GM21381 (cell line): ENCODE measurements around the gene ETFBKMT.

Source experiments
- ATAC-seq: cut with Tn5 transposase; IDR thresholded peaks from one replicate; pipeline ENCODE4 v1.9.1; 2021; ENCODE audit warnings: mild to moderate bottlenecking, moderate library complexity; ENCODE audit not compliant: unreplicated experiment

Gene ETFBKMT, protein sequence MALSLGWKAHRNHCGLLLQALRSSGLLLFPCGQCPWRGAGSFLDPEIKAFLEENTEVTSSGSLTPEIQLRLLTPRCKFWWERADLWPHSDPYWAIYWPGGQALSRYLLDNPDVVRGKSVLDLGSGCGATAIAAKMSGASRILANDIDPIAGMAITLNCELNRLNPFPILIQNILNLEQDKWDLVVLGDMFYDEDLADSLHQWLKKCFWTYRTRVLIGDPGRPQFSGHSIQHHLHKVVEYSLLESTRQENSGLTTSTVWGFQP

DNA sequence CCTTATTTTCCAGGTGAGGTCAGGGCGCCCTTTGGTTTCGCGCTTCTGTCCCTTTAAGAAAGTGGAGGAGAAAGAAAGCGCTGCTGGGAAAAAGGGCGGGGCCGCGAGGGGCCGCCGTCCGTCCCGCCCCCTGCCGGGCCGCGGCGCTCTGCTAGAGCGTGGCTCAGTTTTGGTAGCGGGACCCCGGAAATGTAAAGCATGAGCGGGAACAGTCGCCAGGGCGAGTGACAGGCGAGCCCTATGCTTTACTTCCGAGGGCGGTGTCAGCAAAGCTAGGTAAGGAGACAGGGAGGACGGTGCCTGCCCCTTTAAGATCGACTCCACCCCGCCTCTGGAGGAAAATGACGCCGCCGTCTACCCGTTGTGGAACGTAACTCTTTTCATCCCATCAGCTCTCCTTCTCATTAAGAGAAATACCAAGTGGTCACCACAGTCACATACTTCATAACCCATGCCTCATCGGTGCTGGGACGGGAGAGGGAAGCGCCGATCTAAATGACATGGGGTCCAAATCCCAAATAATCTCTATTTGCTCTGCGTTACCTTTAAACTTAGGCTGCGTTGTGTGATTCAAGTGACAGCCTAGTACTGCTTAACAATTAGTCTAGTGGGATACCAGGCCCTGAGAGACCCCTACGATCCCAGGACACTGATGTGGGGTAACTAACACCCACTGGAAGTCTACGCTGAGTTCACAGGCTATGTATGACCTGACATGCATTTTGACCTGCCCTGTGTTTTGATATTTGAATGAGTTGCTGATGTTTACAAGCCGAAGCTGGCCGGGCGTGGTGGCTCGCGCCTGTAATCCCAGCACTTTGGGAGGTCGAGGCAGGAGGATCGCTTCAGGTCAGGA lies at the start of gene ETFBKMT:
ETFBKMT (plus strand) TSS at position 602 of the 856 bp plus-strand sequence. CDS start 2,266 bp downstream, outside the sequence.
- peak; percentile 99 for ATAC-seq

DNA sequence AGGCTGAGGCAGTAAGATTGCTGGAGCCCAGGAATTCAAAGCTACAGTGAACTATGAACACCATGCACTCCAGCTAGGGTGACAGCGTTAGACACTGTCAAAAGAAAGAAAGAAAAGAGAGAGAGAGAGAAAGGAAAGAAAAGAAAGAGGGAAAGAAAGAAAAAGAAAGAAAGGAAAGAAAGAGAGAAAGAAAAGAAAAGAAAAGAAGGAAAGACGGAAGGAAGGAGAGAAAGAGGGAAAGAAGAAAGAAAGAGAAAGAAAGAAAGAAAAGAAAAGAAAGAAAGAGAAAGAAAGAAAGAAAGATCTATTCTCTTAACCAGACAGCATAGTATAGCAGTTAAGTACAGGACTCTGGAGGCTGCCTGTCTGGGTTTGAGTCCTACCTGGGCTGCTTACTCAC lies 46.7 kb upstream of the ETFBKMT start:
- no peak for ATAC-seq

DNA sequence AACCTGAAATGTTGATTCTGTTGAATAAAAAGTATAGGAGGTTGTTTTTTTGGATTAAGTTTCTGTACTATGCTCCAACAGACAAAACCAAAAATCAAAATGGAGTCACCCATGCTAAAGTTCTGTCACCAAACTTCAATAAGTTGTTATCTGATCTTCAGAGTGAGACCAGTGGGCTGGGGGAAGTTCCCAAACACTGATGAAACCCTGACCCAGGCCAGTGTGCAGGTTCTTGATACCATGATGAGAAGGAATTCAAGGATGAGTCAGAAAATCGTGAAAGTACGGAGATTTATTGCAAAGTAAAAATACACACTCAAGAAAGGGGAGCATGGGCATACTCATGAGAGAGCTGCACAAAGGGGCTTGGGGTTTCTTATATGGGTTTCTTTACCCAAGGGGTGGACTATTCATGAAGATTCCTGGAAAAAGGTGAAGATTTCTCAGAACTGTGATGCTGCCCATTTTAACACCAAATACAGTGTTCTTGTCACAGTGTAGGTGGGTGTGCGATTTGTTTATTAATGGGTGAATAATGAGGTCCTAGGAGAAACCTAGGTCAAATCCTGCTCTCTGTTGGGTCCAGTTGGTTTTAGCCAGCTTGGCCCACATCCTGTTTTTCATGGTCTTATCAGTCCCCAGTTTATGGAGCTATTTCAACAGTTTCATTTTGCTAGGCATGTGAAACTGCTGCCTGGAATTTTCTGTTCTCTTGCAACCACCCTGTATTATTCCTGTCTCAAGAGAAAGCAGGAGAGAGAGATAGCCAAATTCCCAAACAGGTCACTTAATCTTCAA lies 41.1 kb upstream of the ETFBKMT start:
- ATAC-seq = no peak

DNA sequence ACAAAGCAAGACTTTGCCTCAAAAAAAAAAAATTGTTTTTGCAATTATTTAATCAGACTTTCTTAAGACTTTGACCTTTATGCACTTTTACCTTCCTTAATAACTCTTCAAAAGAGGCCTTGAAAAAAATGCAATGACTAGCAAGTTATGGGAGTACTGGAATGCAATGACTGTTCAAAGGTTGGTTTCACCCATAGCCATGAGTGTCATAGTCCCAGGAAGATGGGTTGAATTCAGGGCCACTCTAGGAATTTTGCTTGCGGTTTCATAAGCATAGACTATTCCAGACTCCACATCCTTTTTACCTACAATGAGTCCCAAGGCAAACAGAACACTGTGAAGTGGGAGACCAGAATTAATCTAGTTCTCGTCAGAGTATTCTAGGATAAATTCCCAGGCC lies 39.2 kb upstream of the ETFBKMT start:
- no peak for ATAC-seq

DNA sequence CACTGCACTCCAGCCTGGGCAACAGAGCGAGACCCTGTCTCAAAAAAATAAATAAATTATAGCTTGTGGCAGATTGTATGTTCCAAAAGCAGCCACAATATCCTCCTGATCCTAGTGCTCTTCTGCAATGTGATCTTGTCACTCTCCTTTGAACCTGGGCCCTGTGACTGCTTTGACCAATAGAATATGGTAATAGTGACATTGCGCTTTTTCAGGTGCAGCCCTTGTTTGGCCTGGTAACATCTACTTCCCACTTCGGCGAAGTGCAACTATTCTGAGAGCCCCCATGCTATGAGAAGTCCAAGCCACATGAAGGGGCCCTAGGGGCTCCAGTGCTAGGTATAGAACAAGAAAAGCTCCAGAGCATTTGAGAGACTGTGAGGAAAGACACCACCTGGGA lies 37.5 kb upstream of the ETFBKMT start:
- no peak for ATAC-seq

DNA sequence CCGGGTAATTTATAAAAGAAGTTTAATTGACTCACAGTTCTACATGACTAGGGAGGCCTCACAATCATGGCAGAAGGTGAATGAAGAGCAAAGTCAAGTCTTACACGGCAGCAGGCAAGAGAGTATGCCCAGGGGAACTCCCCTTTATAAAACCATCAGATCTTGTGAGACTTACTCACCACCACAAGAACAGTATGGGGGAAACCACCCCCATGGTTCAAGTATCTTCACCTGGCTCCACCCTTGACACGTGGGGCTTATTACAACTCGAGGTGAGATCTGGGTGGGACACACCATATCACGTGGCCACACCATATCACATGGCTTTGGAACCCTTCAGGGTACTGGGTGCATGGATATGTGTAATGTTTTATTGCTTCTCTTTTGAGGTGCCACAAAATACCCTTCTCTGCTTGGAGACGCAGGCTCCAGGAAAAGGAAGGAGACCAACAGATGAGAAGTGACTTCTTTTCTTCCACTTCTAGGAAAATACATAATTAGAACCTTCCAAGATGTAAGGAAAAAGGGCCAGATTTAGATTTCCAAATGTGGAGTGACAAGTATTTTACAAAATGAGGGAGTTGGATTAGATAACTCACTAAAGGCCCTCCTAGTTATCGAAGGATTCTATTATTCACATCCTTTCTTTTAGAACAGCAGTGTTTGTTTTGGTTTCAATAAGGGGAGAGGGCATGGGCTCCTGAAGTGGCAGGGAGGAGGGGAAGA lies 33.1 kb upstream of the ETFBKMT start:
- no peak for ATAC-seq

DNA sequence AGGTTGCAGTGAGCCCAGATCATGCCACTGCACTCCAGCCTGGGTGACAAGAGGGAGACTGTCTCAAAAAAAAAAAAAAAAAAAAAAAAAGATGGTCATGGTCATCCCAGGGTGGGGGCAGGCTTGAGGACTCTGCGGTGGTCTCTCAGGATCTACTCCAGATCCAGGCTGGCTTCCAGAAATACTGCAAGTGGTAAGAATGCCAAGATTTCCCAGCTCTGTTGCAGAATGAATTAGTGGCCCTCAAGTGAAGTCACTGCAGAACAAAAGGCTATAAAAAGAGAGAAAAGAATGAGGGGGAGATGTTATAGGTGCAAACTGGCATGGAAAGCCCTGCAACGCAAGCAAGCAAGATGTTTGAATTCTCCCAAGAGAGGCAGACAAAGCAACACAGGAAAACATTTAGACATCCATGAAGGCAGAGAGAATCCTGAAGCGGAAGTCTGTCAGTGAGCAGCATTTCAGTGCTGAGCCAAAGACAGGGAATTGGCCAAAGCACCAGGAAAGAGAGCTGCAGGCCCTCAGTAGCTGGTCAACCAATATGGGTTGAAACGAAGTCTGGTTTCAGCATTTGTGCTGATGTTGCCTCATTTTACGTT lies 31.9 kb upstream of the ETFBKMT start:
- ATAC-seq = no peak

DNA sequence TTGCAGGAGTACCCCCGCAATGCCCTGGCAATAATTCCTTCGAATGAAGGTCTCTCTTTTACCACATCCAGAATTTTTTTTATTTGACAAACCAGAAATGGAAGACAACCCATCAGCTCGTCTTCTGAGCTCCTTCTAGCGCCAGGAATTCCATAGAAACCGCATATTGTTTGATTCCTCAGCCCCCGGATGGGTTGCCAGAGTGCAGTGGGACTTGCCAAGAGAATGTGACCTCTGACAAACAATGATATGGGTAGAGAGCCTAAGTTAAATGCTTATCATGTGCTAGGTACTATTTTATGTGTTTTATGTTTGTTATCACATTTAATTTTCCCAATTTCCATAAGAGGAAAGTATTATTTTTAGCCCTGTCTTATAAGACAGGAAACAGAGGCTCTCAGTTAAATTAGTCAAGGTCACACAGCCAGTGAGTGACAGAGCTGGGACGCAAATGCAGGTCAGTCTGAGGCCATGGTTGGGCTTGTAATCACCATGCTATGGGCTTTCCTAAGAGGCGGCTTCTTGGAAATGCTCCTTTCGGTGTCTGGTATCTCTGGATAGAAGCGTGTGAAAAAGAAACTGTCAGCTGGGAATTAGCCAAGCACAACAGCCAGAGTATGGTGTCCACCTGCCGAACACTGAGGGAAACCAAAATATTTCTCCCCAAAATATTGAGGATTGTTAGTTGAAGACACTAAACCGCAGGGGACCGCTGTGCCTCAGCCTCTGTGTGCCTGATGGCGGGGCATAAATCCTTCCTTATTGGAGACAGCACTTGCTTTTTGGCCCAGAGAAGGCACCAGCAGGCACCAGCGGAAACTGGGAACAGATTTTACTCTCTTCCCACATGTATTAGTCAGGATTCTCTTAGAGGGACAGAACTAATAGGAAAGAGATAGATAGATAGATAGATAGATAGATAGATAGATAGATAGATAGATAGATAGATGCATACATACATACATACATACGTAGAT lies 29.4 kb upstream of the ETFBKMT start:
- no peak for ATAC-seq

DNA sequence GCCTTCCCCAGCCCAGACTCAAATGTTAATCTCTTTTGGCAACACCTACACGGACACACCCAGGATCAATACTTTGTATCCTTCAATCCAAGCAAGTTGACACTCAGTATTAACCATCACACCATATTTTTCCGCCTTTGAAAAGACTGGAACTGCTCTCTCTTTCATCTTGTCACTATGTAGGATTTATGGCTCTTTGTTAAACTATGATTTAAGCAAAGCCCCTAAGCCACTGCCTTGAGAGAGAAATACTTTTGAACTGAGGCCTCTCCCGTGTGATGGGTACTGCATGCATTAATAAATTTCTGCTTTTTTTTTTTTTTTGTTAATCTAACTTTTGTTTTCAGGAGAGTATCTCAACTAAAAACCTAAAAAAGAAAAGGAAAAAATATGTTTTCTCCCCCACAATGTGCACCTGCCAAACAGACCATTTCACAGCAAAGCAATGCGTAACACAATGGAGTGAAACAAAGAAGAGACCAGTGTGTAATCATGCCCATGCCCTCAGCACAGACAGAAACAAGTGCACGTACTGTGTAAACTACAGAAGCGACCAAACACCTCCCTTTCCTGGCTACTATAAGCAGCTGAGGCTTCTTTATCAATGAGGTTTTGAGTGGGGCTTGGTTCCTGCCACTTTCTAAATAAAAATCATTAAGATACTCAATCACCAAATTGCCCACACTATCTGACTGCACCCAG lies 28.3 kb upstream of the ETFBKMT start:
- ATAC-seq = no peak

DNA sequence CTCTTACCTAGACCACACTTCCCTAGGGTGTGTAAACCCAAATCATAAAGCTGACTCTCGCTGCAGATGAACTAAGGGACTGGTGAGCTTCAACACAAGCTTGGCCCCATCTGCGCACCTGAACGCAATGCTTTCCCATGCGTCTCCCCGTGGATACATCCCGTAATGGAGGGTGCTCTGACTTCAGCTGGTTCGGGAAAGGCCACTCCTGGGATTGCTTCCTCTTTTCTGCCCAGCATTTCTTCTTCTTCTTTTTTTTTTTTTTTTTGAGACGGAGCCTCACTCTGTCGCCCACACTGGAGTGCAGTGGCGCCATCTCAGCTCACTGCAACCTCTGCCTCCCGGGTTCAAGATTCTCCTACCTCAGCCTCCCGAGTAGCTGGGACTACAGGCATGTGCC lies 27.7 kb upstream of the ETFBKMT start:
- no peak for ATAC-seq

DNA sequence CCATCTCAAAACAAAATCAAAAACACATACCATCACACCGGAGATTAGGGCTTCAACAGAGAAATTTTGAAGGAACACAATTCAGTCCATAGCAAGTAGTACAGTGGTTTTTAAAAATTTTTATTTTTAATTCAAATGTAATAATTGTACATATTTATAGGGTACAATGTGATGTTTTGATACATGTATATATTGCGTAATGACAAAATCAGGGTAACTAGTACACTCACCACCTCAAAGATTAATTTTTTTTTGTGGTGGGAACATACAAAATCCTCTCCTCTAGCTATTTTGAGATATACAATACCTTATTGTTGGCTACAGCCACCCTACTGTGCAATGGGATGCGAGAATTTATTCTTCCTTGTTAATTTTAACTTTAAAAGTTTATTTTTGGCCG lies 26.0 kb upstream of the ETFBKMT start:
- no peak for ATAC-seq

DNA sequence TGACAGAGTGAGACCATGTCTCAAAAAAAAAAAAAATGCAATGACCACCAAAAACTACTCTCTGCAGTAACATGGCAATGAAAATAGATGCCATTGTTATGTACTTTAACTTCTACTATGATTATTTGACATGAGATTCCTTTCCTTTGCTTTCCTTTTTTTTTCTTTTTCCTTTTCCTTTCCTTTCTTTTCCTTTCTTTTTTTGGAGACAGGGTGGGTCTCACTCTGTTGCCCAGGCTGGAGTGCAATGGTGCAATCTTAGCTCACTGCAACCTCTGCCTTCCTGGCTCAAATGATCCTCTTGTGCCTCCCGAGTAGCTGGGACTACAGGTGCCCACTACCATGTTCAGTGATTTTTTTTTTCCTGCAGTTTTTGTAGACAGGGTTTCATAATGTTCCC lies 24.9 kb upstream of the ETFBKMT start:
- ATAC-seq = no peak

DNA sequence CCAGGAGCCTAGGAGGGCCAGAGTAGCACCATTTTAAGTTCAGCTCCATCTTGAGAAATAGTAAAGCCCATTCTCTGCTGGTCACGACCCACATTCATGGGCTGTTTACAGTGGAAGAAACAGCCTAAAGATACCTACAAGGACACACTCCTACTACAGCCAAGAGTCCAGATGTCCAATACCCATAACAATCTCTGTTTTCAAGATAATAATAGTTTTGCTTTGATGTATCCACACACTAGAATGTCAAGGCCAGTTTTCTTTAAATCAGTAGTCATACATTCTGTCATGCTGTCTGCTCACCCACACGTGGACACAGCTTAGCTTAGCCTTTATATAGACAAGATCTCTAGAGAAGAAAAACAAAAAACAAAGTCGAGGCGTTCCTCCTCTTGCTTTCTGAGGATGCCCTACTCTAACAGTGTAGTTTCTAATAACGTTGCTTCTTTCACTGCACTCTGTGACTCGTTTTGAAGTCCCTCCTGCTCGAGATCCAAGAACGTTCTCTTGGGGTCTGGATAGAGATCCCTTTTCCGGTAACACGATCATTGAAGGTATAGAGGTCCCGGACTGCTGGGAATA lies 17.9 kb upstream of the ETFBKMT start:
- ATAC-seq = no peak

DNA sequence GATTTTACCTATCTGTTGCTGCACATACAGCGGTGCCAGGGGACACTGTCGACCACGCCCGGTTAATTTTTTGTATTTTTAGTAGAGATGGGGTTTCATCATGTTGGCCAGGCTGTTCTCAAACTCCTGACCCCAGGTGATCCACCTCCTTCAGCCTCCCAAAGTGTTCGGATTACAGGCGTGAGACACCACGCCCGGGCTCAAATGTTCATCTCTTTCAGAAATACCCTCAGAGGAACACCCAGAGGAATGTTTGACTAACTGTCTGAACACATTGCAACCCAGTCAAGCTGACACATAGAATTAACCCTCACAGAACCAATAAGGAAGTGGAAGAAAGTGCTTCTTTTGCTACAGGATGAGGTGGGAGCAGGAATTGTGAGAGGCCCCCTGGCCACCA lies 15.0 kb upstream of the ETFBKMT start:
- ATAC-seq = no peak

DNA sequence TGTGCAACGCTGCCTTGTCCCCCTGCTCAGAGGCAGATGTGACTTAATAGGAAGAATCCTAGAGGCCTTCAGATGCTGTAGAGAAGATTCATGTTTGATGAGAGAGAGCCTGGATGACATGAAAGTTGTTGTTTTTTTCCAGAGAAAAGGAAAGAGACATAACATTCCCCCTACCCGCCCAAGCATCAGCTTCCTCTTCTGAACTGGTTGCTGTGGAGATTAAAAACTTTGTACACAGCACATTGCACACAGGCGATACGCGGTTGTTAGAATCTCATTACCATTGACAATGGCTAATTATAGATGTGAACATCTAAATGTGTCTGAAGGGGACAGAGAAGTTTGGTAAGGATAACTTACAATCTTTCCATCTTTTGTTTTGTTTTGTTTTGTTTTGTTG lies 13.6 kb upstream of the ETFBKMT start:
- no peak for ATAC-seq

DNA sequence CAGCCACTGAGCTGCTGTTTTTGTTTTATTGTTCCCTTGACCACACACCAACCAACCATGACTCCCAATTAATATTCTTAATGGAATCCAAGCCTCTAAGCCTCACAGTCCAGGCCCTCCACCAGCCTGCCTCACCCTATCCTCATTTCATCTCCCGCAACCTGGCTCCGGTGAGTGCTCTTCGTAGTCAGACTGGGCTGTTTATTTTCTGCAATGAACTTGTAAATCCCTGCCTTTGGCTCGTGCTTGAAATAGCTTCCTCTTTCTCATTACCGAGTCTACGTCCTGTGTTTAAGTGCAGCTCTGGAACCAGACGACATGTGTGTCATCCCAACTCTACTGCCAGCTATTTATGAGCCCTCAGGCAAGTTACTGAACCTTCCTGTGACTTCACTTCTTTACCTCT lies 12.4 kb upstream of the ETFBKMT start:
- no peak for ATAC-seq

DNA sequence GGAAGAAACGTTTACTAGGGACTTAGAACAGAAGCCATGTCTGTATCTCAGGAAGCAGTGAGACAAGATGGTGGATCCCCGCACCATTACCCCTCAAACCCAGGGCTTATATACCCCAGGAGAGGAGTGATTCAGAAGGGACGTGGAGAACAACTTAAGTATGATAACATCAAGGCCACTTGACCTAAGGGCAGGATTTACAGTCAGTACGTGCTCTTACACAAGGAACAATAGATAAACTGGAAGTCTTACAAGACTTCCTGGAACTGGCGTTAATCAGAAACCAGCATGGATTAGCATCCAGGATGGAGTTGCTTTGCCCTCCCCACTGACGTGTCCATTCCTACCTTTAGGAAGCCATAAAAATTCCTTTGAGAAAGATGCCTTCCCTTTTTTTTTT lies 8.6 kb upstream of the ETFBKMT start:
- no peak for ATAC-seq

DNA sequence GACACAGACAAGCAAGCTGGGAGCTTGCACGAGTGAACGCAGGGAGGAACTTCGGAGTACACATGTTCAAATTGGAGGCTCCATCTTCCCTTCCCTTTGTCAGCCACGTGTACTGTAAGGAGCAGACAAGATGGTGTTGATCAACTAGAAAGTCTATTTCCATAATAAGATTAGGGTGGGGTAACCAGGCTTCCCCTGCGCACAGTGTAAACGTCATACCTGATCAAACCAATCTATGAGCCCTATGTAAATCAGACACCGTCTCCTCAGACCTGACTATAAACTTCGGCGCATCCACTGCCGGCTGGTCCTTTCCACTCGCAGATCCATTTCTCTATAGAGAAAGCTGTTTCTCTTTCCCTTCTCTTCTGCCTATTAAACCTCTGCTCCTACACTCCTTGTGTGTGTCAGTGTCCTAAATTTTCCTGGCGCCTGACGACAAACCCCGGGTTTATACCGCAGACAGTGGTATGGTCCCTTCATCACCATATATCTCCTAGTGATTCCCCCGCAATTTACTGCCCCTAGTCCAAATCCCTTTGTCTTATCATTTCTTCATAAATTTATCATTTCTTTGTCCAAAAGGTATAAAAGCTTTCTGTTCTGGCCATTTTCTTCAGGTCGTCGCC lies 7.5 kb upstream of the ETFBKMT start:
- ATAC-seq = no peak
